IMR-90 (cell line): ENCODE results near the gene UGT1A4.

Experiments
- MAFK ChIP-seq: IDR thresholded peaks from 2 replicates; pipeline ENCODE4 v1.6.1; 2012; ENCODE audit warnings: low read depth, low read length, improper control_type of control experiment
- SMC3 ChIP-seq: fragments of 150-350 bp; IDR thresholded peaks from 2 replicates; pipeline ENCODE4 v1.6.1; 2016; ENCODE audit warnings: low read depth, mild to moderate bottlenecking, antibody characterized with exemption, low read length, moderate library complexity
- USF2 ChIP-seq: fragments of 150-350 bp; IDR thresholded peaks from 2 replicates; pipeline ENCODE4 v1.6.1; 2017; ENCODE audit warnings: mild to moderate bottlenecking, antibody characterized with exemption, low read length, low read depth

GRCh38 chr2:233795735-233796171 is 77.2 kb downstream of the UGT1A4 start:
- TF ChIP-seq USF2, result no peak
- no peak for TF ChIP-seq MAFK
- no peak for TF ChIP-seq SMC3
